A673 (cell line): ENCODE measurements around the gene PLK2. TPM values are rescaled to one million over a fixed set of nuclear protein-coding genes. Genes with fewer than 3 reads are reported as not detected.

Experiments used
- BruUV-seq: library from RNA; stranded (reverse); fragments of 400-500 nt; replicated peaks from 2 replicates; lab custom pipeline; 2021; lab: Mats Ljungman, UMichigan
- CTCF ChIA-PET: fragments of 300-600 bp; sonication (Branson Sonifier 250); formaldehyde crosslinking; loops from one replicate; lab custom pipeline; 2022; ENCODE audit warnings: antibody characterized with exemption; lab: Charles Lee
- POLR2A ChIA-PET: fragments of 300-600 bp; sonication (Branson Sonifier 250); formaldehyde crosslinking; loops from one replicate; lab custom pipeline; 2022; ENCODE audit warnings: antibody characterized with exemption; ENCODE audit not compliant: low non-redundant PET; lab: Charles Lee
- DNase-seq: peaks from one replicate; pipeline ENCODE4 v3.0.0-alpha.2; 2015; ENCODE audit warnings: low spot score
- H3K27ac ChIP-seq: fragments of 200-600 bp; sonication (generic); 2 replicates; pipeline ENCODE4 v1.5.1; 2016; ENCODE audit warnings: mixed run types, low read depth, mild to moderate bottlenecking, mixed read lengths, antibody characterized with exemption, low read length; ENCODE audit not compliant: poor library complexity, severe bottlenecking
- H3K27me3 ChIP-seq: fragments of 200-600 bp; sonication (generic); replicated peaks from 2 replicates; pipeline ENCODE4 v1.6.1; 2017; ENCODE audit warnings: mixed run types, low read depth, mild to moderate bottlenecking, mixed read lengths, antibody characterized with exemption, low read length; ENCODE audit not compliant: insufficient read depth, poor library complexity
- H3K36me3 ChIP-seq: fragments of 200-600 bp; sonication (generic); 2 replicates; pipeline ENCODE4 v1.6.1; 2016; ENCODE audit warnings: mixed run types, mild to moderate bottlenecking, mixed read lengths, antibody characterized with exemption, low read length; ENCODE audit not compliant: insufficient read depth, poor library complexity, severe bottlenecking
- H3K4me1 ChIP-seq: fragments of 200-600 bp; sonication (generic); 2 replicates; pipeline ENCODE4 v1.6.1; 2017; ENCODE audit warnings: mixed run types, mild to moderate bottlenecking, mixed read lengths, antibody characterized with exemption, low read length; ENCODE audit not compliant: insufficient read depth, poor library complexity, severe bottlenecking
- H3K4me3 ChIP-seq: fragments of 200-600 bp; sonication (generic); 2 replicates; pipeline ENCODE4 v1.5.1; 2016; ENCODE audit warnings: low read depth, mixed run types, mild to moderate bottlenecking, mixed read lengths, low read length; ENCODE audit not compliant: poor library complexity, severe bottlenecking
- H3K9me3 ChIP-seq: fragments of 200-600 bp; sonication (generic); 2 replicates; pipeline ENCODE4 v1.6.1; 2016; ENCODE audit warnings: mixed run types, low read depth, mild to moderate bottlenecking, mixed read lengths, antibody characterized with exemption, low read length; ENCODE audit not compliant: poor library complexity, severe bottlenecking
- CTCF ChIP-seq: fragments of 300-800, 200-600 bp; sonication (generic); conservative IDR thresholded peaks from 2 replicates; pipeline ENCODE4 v1.5.1; 2017; ENCODE audit warnings: low read depth, mild to moderate bottlenecking, antibody characterized with exemption, low read length, moderate library complexity, mixed read lengths
- EZH2 ChIP-seq: fragments of 200-600 bp; sonication (generic); IDR thresholded peaks from 2 replicates; pipeline ENCODE4 v1.6.1; 2017; ENCODE audit warnings: borderline replicate concordance, low read depth, mild to moderate bottlenecking, mixed read lengths, antibody characterized with exemption, low read length; ENCODE audit not compliant: poor library complexity, severe bottlenecking
- intact Hi-C: fragments of 100-400 bp; cut with micrococcal nuclease; formaldehyde crosslinking; loops from one replicate; pipeline ENCODE4 v1.10.0; 2022; ENCODE audit not compliant: unreplicated experiment
- total RNA-seq: library from RNA; stranded (reverse); gene quantifications from 2 replicates; pipeline ENCODE4 v1.2.3, GENCODE V29; 2021

PLK2 gene
- total RNA-seq, 1 experiment from 2014 or later = 4.2 TPM

DNA sequence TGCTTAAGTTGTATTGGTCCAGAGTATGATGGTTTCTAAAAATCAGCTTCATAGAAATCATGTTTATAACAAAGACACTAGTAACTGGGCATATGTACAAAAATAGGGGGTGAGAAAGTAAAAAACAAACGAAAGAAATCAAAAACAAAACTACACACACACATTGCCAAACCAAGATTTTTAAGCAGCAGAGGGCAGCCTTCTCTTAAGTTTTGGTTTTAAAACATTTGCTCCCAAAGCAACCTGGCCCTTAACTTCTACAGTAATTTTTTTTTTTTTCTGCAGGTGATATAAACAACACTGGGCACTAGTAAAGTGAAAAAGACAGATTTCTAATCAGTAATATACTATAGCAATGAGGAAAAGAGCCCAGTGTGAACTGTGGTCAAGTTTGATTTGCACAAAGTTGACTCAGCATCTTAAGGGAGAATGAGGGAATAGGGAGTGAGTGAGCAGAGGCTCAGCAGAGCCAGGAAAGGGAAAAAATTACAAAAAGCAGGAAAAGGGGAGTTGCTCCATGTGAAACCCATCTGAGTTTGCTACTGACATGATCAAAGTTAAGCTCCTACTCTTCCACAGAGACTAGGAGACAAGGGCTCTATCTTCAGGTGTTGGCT is 18.0 kb upstream of the PLK2 start:
- intact Hi-C loops = loop anchor here (5.0 to 10.0 kb wide), 2 partner anchors 374 to 527 kb away; no protein-coding TSS in a partner anchor
- H3K4me3 ChIP-seq = no peak overlapping the region
- no peaks in the 10 kb centered on the region for H3K4me1 ChIP-seq
- DNase-seq = no peak
- ChIA-PET CTCF (no interaction called here), POLR2A (no interaction called here)
- H3K27ac ChIP-seq = no peak overlapping the region
- TF ChIP-seq CTCF = peak; percentile 43; the same call in 1 of the 2 replicates
- TF ChIP-seq EZH2 = no peak
- no TSS peak for BruUV-seq
- H3K27me3 ChIP-seq = no peaks in the 10 kb centered on the region
- H3K36me3 ChIP-seq = no peaks in the 10 kb centered on the region
- H3K9me3 ChIP-seq = peaks cover 7% of the 10 kb centered on the region

DNA sequence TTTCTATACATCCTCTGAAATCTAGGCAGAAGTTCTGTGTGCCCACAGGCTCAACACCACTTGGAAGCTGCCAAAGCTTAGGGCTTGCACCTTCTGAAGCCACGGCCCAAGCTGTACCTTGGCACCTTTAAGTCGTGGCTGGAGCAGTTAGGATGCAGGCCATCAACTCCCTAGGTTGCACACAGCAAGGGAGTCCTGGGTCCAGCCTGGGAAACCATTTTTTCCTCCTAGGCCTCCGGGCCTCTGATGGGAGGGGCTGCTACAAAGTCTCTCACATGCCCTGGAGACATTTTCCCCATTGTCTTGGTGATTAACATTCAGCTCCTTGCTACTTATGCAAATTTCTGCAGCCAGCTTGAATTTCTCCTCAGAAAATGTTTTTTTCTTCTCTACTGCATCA is 15.5 kb upstream of the PLK2 start:
- Histone ChIP-seq H3K4me3 (no peak overlapping the region), H3K36me3 (no peaks in the 10 kb centered on the region), H3K4me1 (no peaks in the 10 kb centered on the region), H3K27me3 (no peaks in the 10 kb centered on the region), H3K9me3 (peaks cover 7% of the 10 kb centered on the region), H3K27ac (no peak overlapping the region)
- TF ChIP-seq EZH2 = no peak
- TF ChIP-seq CTCF = no peak
- CTCF ChIA-PET = no interaction called here
- POLR2A ChIA-PET = no interaction called here
- no peak for DNase-seq
- intact Hi-C loops = loop anchor here (5.0 to 10.0 kb wide), 2 partner anchors 377 to 529 kb away; no protein-coding TSS in a partner anchor
- no TSS peak for BruUV-seq

- Histone ChIP-seq H3K9me3 (no peaks in the 10 kb centered on the region), H3K36me3 (no peaks in the 10 kb centered on the region), H3K27me3 (no peaks in the 10 kb centered on the region), H3K4me3 (no peak overlapping the region), H3K27ac (no peak overlapping the region), H3K4me1 (no peaks in the 10 kb centered on the region)
- BruUV-seq = no TSS peak
- CTCF ChIA-PET = no interaction called here
- no peak for DNase-seq
- TF ChIP-seq EZH2 (no peak), CTCF (no peak)
- intact Hi-C loops = loop anchor here (10.0 kb wide), 1 partner anchor 535 kb away; no protein-coding TSS in a partner anchor
- POLR2A ChIA-PET = no interaction called here
Measured at GRCh38 chr5:58469896-58470295, 10.0 kb upstream of the PLK2 start.
